Activated CD4-positive, alpha-beta T cell treated with anti-CD3 and anti-CD28 coated beads, Interleukin-2, amount 50 U/mL, for 1 hour (primary cell): Measurements from ENCODE around the gene JOSD2.

Experiments
- DNase-seq: peaks from one replicate; pipeline ENCODE4 v3.0.0-alpha.2; 2020

JOSD2 gene

DNA sequence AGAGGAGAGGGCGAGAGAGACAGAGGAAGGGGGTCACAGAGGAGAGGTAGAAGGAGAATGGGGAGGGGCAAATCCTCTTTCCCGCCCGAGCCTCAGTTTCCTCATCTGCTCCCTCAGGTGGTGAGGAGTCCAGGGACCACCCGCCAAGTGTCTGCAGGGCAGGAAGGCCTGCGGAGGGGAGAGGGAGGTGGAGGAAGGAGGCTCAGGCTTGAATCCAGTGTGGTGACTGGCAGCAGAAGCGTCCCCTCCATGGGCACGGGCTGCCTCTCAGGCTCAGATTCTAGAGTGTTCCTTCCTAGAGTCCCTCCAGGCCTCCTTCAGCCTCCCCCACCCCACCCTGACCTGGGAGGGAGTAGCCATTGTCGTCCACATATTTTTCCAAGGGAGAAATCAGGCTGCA lies 17.8 kb downstream of the JOSD2 start:
- no peak for DNase-seq

DNA sequence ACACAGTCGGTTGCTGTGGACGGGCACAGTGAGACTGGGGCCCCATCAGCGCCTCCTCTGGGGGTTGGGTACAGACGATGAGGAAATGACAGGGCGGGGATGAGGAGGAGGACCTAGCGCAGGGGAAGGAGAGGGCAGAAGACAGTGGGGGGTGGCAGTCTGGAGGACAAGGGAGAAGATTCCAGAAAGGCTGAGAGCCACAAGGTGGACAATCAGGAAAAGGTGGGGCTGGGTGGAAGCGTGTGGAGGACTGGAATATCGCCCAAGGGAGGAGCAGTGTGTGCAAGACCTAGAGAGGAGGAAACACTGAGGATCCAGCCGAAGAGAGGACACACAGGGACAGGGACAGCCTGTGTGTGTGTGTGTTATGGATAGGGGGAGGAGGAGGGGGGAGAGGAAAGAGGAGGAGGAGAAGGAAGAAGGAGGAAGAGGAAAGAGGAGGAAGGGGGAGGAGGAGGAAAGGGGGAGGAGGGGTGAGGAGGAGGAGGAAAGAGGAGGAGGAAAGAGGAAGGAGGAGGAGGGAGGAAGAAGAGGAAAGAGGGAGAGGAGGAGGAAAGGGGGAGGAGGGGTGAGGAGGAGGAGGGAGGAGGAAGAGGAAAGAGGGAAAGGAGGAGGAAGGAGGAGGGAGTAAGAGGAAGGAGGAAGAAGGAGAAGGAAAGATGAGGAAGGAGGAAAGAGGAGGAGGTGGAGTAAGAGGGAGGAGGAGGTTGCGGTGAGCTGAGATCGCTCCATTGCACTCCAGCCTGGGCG lies 18.5 kb downstream of the JOSD2 start:
- DNase-seq: peak; percentile 25

DNA sequence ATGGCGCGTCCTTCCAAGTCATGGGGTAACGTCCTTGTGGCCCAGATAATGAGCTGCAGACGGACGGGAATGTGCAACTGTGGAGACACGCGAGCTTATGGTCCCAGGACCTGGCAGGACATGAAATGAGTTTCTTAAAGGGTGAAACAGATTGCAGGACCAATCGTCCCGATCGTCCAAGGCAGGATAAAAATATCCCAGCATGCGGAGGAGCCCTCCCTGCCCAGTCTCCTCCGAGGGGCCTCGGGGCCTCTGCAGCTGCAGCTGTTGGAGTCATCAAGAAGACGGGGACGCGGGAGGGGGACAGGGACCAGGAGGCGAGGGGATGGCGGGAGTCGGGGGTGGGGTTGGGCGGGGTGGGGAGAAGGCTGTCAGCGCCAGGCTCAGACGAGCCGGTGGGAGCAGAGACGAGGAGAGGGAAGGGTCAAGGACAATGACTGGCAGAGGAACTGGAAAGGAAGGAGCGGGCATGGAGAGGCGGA lies 20.0 kb downstream of the JOSD2 start:
- DNase-seq: no peak

DNA sequence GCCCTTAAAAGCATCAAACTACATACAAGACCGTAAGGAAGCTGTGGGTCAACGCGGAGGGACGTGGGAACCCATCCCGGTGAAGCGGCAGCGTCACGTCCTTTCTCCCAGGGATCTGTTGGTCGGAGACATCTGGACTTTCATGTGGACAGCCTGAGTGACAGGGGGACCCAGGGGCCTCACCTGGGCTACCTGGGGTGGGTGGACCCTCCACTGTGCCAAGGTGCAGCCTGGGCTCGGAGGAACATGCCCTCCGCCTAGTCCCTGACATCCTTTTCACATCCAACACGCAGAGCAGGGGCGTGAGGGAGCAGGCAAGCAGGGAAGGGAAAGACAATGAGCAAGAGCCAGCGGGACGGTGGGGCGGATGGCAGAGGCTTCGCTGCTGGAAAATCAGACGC lies 20.6 kb downstream of the JOSD2 start:
- no peak for DNase-seq

DNA sequence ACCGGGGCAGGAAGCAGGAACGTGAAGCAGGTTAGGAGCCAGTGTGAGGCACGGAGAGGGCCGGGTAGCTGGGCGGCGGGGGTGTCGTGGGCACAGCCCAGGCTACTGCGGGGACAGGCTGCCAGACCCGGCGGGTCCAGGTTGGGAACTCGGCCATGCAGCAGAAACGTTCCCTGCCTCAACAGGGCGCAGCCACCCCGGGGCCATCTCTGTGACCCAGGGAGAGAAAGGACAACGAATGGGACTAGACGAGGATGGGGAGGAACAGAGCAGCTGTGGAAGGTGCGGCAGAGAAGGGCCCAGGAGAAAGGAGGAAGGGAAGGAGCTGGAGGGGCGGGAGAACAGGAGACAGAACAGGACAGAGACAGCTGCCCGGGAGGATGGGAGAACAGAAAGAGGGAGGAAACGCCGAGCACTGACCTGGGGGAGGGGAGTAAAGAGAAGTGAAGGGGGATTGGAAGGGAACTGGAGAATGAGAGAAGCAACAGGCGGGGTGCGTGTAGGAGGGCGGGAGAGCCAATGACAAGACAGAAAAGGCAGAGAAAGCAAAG lies 21.5 kb downstream of the JOSD2 start:
- no peak for DNase-seq

DNA sequence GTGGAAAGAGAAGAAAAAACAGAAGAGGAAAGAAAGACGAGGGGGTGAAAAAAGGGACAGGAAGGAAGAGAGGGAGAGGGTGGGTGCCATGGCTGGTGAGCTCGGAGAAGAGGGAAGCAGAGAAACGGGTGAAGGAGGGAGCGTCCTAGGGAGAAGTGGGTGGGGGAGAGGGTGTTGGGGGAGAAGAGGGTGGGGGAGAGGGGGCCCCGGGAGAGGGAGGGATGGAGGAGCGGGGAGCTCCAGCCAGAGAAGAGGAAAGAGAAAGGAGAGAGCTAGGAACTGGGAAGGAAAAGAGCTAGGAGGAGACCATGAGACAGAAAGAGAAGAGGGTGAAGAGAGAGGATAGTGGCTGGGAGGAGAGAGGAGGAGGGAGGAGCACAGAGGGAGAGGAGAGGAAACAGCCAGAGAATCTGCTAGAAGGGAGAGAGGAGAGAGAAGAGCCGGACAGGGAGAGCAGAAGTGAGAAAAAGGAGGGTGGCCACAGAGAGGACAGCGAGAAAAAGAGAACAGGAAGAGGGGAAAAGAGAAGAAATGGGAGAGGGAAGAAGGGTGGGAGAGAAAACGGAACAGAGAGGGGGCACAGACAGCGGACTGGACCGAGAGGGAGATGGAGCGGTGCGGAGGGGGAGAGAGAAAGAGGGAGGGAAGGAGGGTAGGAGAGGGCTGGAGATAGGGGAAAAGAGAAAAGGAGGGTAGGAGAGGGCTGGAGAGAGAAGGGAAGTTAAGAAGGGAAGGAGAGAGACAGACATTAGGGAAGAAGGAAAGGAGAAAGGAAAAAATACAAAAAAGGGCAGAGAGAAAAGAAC lies 22.4 kb downstream of the JOSD2 start:
- no peak for DNase-seq

DNA sequence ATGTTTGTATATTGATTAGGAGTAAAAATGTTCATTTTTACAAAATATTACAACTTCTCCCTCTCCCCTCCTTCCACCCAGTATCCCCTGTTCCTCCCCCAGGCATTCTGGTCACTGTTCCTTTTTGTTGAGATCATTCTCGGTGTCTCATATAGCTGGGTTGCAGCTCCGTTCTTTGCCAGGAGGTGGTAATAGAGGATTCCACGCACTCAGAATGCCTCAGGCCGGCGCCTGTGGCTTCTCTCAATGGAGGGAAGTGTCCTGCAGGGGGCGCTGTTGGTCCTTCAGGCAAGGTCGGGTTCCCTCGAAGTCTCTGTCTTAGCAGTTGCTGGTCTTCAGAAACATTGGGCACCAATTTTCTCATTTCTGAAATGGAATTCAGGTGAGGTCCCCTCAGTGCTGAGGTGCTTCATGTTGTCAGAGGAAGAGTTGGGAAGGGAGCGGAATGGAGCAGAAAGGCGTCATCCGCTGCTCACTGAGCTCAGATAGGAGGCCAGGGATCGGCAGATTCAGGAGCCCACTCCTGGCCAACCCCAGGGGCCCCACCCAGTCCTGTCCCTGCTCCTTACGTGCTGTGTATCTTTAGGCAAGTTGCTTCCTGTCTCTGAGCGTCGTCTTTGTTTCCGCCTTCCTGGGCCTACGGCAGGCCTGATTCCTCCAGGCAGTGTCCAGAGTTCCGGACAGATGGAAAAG lies 24.0 kb downstream of the JOSD2 start:
- peak; percentile 59 for DNase-seq

DNA sequence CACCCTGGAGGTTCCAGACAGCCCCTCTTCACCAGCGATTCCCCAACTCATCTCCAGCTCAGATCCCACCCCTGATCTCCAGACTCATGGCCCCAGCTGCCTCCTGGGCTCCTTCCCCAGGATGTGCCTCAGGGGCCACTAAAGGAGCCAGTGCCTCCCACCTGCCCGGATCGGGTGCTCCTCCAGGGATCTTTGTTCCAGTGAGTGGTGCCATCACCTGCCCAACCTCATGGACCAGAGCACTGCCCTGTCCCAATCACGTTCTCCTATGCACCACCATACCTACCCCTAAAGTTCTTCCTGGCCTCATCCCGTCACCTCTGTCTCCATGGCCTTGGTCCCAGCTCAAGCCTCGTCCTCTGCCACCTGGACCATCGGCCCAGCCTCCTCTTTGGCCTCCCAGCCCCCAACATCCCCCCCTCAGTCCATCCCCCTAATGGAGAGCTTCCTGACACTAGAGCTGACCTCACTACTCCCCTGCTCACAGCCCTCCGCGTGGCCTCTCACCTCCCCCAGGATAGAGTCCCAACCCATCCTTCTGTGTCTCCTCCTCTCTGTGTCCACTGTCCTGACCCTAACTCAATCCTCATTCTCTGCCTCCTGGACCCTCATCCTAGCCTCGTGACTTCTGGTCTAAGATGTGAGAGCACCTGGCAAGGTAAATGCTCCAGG lies 25.6 kb downstream of the JOSD2 start:
- DNase-seq: no peak

DNA sequence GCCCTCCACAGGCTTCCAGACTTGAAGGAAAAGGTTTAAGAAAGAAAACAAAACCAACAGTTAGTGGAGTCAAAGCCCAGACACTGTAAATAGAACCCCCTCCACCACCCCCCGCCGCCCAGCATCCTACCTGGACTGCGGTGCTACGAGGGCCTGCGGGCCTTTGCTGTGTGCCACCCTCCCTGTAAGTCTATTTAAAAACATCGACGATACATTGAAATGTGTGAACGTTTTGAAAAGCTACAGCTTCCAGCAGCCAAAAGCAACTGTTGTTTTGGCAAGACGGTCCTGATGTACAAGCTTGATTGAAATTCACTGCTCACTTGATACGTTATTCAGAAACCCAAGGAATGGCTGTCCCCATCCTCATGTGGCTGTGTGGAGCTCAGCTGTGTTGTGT lies 28.1 kb downstream of the JOSD2 start:
- no peak for DNase-seq

DNA sequence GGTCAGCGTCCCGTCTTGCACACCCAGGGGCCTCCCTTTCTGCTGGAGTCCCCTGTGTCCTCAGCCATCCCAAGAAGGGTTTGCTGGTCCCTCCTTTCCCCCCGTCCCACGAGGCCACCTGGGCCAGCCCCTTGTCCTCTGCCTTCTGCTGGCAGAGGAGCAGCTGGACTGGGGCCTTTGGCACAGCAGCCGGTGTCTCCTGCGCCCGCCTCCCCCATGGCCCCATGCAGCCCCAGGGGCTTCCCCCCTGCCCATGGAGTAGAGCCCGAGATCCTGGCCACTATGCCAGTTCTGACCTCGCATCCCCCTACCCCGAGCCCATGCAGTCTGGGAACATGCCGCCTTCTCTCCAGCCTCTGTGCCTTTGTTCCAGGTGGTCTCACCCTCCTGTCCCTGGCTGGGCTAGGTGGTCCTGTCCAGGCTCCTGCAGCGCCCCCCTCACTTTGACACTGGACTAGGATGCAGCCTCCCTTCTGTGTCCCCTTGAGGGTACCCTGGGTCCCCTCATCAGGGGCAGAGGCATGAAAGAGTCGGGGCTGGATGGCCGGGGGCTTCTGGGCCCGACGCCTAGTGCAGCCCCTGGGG lies 28.6 kb downstream of the JOSD2 start:
- DNase-seq: no peak

DNA sequence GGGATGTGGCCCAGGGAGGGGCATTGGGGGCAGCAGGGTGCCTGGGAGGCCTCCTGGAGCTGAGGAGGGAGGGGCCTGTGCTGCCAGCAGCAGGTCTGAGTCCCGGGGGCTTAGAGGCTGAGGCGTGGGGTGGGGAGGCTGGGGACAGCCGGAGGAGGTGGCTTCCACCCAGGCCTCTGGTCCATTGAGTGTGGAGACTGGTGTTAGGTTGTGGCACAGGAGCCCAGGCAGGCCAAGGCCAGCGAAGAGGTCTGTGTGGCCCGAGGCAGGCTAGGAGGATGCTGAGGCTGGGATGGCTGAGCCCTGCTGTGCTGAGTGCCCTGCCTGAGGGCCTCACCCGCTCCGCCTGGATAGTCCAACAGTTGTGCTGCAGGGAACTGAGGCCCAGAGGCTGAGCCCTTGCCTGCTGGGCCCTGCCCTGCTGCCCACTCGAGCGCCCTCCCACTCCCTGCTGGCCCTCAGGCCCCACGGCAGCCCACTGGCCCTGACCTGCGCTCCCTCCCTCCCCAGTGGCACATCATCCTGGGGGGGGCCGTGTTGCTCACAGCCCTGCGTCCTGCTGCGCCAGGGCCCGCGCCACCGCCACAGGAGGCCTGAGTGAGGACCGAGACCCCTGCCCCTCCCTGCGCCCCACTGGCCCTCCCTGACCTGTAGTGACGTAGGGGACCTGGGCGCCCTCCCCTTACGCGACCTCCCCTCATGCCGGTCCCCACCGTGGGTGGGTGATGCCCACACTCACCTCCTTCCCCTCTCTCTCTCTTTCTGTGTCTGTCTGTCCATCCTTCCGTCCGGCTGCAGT lies 29.4 kb downstream of the JOSD2 start:
- no peak for DNase-seq

DNA sequence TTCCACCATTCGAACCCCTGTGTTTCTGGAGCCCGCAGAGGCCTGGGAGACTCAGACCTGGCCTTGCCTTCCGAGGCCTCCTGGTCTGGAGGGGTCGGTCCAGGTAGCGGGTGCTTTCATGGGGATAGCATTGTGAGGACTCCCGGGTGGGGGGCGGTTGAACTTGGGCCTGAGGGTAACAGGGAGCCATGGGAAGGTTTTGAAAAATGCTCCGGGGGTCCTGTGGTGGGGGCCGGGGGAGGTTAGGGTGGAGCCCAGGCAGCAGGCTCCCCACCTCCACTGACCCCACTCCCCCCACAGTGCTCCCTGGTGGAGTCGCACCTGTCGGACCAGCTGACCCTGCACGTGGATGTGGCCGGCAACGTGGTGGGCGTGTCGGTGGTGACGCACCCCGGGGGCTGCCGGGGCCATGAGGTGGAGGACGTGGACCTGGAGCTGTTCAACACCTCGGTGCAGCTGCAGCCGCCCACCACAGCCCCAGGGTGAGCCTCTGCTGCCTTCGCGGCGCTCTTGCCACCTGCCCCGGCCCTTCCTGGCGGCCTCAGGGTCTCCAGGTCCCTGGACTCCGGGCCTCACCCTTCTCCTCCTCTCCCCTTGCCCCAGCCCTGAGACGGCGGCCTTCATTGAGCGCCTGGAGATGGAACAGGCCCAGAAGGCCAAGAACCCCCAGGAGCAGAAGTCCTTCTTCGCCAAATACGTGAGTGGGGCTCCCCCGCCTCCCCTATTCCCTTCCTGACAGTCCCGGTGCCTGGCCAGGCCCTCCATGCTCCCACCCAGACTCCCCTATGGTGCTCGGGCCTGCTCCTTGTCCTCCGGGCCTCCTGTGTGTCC lies 30.5 kb downstream of the JOSD2 start:
- no peak for DNase-seq

DNA sequence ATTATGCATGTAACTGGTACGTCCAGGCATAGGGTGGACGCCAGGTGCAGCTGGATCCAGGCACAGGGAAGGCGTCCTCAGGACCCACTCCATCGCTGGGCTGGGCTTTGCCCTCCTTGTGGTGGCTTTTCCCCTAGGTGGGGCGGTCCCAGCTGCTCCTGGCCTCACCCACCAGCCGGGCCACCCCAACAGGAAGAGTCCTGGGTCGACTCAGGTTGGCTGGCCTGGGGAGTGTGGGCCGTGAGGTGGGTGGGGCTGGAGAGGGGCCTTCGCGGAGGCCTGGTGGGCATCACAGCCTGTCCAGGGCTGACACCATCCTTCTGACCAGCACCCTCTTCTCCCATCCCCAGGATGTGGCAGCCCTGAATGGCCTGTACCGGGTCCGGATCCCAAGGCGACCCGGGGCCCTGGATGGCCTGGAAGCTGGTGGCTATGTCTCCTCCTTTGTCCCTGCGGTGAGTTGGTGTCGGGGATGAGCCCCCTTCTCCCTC lies 31.2 kb downstream of the JOSD2 start:
- DNase-seq: no peak

DNA sequence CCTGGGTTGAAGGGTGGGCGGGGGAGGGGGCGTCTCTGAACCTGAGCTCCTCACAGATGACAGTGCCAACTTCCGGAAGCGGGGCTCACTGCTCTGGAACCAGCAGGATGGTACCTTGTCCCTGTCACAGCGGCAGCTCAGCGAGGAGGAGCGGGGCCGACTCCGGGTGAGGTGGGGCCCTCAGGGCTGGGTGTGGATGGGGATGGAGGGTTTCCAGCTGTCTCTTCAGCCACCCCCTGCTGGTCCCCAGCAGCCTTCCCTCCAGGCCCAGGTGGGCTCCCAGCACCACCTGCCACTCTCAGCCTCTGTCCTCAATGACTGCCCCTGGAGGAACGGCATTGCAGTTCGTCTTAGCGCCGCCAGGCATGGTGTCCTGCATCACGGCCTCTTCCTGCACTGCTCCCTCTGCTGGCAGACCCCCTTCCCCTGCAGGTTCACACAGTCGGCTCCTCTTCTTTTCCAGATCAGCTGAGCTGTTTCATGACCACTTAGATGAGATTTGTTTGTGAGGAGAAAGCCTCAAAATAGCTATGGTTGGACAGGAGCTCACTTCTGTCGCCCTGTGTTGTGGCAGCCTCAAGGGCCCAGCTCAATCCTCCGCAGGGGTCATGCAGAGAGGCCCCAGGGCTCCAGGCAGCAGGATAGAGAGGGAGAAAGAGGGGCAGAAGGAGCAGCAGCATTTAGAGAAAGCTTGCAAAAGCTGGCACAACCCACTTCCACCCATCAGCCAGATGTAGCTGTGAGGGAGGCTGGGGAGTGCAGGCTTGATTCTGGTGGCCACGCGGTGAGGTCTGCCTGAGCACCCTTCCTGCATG lies 31.9 kb downstream of the JOSD2 start:
- DNase-seq: peak; percentile 18

DNA sequence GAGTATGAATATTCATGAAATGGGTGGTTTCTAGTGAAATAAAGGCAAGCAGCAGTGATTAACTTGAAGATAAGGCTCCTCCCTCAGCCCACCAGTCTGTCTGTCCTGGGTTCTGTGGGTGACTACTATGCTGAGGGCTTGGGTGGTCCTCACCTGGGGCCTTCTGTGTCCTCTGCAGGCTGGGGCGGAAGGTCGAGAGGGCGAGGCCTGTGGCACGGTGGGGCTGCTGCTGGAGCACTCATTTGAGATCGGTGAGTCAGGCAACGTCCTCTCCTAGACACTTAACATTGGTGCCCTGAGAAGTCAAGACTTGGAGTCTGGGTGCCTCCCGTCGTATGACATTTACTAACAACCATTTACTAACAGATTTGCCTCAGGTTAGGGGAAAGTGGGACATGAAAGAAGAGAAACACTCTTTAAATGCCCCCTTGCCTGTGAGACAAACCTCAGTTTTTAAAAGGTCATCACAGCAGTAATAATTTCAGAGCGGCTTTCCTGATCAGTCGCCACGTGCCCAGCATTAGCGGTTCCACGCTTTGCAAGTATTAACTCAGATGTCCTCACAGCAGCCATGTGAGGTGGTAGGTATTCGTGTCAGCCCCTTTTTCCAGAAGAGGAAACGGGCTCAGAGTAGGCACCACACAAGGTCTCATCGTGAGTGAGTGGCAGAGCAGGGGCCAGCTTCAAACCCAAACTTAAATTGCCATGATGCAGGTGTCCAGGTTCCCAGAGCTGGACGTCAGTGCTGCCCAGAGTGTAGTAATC lies 33.1 kb downstream of the JOSD2 start:
- no peak for DNase-seq

DNA sequence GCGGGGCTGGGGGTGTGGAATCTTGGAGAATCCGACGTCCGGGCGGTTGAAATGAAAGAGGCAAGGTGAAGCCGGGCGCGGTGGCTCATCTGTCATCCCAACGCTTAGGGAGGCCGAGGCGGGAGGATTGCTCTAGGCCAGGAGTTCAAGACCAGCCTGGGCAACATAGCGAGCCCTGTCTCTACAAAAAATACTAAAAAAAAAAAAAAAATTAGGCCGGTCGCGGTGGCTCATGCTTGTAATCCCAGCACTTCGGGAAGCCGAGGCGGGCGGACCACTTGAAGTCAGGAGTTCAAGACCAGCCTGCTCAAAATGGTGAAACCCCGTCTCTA lies 34.1 kb downstream of the JOSD2 start:
- DNase-seq: no peak

DNA sequence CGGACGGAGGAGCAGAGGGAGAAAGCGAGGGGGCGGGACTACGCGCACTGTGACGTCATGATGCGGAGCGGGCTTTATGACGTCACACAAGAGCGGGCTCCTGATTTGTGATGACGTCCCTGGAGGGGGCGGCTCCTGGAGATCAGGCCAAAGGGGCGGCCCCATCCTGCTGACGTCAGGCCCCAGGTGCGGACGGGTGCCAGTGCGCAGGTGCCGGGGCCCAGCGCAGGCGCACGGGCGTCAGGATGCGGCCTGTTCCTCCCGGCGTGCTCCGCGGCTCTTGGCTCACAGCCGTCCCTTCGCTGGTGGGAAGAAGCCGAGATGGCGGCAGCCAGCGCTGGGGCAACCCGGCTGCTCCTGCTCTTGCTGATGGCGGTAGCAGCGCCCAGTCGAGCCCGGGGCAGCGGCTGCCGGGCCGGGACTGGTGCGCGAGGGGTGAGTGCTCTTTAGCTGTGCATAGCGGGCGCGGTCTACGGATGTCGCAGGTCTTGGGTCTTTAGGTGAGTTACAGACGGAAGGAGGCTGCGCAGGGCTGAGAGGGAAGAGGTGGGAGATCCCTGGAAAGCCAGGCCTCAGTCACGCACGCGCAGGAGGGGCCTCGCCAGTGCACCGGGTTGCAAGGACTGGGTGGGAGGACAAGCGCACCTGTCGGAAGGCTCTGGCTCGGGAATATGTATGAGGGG lies 34.6 kb downstream of the JOSD2 start, which contains the start of the genes EMC10 and GARIN5A:
Gene EMC10, plus strand, starts transcription at position 284 of the 683 bp plus-strand sequence. Its CDS starts 38 bp downstream, at position 322.
Gene GARIN5A, minus strand, starts transcription at position 625 of the 683 bp plus-strand sequence. Its CDS starts 460 bp downstream, at position 165.
- peak; percentile 94 for DNase-seq

DNA sequence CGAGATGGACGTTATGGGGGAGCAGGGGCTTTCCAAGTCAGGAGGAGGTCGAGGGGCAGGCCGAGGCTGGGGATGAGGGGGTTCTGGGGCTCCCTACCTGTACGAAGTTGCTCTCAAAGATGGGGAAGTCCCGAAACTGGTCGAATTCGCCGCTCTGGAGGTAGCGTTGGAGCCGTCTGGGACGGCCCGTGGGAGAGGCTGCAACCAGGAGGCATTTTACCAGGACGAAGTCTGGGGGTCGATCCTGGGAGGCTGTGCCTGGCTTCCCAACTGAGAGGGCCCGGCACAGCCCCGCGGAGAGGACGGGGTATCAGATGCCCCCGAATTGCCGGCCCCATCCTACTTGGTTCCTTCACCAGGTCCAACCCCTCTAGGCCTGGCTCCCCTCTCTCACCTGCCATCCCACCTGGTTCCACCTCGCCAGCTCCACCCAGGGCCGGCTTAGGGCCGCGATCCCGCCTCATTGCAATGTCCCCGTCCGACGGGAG lies 35.2 kb downstream of the JOSD2 start:
- no peak for DNase-seq
